BJ (cell line): Measurements from ENCODE around the gene FSIP2. TPM values are rescaled to one million over a fixed set of nuclear protein-coding genes. Genes with fewer than 3 reads are reported as not detected.

ENCODE experiments used
- CTCF ChIA-PET: fragments of 350-600 bp; formaldehyde crosslinking; extraction: SDS; loops from one replicate; lab custom pipeline; 2021; ENCODE audit warnings: antibody characterized with exemption, inconsistent platforms; lab: Yijun Ruan, JAX
- POLR2A ChIA-PET: fragments of 300-600 bp; sonication (Branson Sonifier 250); formaldehyde crosslinking; extraction: SDS; loops from one replicate; lab custom pipeline; 2021; ENCODE audit warnings: antibody characterized with exemption; lab: Charles Lee
- DNase-seq: peaks from one replicate; pipeline ENCODE4 v3.0.0-alpha.2; 2011; ENCODE audit warnings: low read depth
- H3K27me3 ChIP-seq: 2 replicates; pipeline ENCODE4 v1.6.0; 2011; ENCODE audit warnings: low read length; ENCODE audit not compliant: control insufficient read depth, insufficient read depth
- H3K36me3 ChIP-seq: 2 replicates; pipeline ENCODE4 v1.5.1; 2011; ENCODE audit warnings: low read length; ENCODE audit not compliant: control insufficient read depth, insufficient read depth
- H3K4me3 ChIP-seq: 2 replicates; pipeline ENCODE4 v1.5.1; 2011; ENCODE audit warnings: low read depth, mild to moderate bottlenecking, control low read depth, low read length
- CTCF ChIP-seq: IDR thresholded peaks from 2 replicates; pipeline ENCODE4 v1.5.1; 2011; ENCODE audit warnings: low read depth, mild to moderate bottlenecking, control low read depth, inconsistent platforms, low read length, moderate library complexity; ENCODE audit not compliant: insufficient read depth
- polyA plus RNA-seq: library from polyadenylated mRNA; depleted of rRNA; stranded (reverse); fragments of >200 nt; gene quantifications from 2 replicates; pipeline ENCODE4 v1.2.3, GENCODE V29; 2011

Gene FSIP2
- polyA plus RNA-seq, 1 experiment, result 0.17 TPM

- H3K4me3 ChIP-seq, result no peak overlapping the region
- ChIA-PET CTCF (no interaction called here), POLR2A (no interaction called here)
- H3K27me3 ChIP-seq, result no peaks in the 10 kb centered on the region
- TF ChIP-seq CTCF, result no peak
- no peaks in the 10 kb centered on the region for H3K36me3 ChIP-seq
- DNase-seq, result no peak
Measured at GRCh38 chr2:185825557-185825956, 87.0 kb downstream of the FSIP2 start.

GRCh38 chr2:185828326-185828725 lies 89.7 kb downstream of the FSIP2 start:
- Histone ChIP-seq H3K27me3 (no peaks in the 10 kb centered on the region), H3K36me3 (no peaks in the 10 kb centered on the region), H3K4me3 (no peak overlapping the region)
- CTCF ChIA-PET, result no interaction called here
- TF ChIP-seq CTCF, result no peak
- POLR2A ChIA-PET, result no interaction called here
- no peak for DNase-seq

GRCh38 chr2:185833864-185834263 lies 95.3 kb downstream of the FSIP2 start:
- ChIA-PET CTCF (no interaction called here), POLR2A (no interaction called here)
- Histone ChIP-seq H3K4me3 (no peak overlapping the region), H3K27me3 (no peaks in the 10 kb centered on the region), H3K36me3 (no peaks in the 10 kb centered on the region)
- TF ChIP-seq CTCF, result no peak
- no peak for DNase-seq

- ChIA-PET POLR2A (no interaction called here), CTCF (no interaction called here)
- Histone ChIP-seq H3K4me3 (no peak overlapping the region), H3K36me3 (no peaks in the 10 kb centered on the region), H3K27me3 (no peaks in the 10 kb centered on the region)
- TF ChIP-seq CTCF, result no peak
- DNase-seq, result no peak
Measured at GRCh38 chr2:185835974-185836373, 97.4 kb downstream of the FSIP2 start.

- POLR2A ChIA-PET, result no interaction called here
- no peak for DNase-seq
- no peaks in the 10 kb centered on the region for H3K27me3 ChIP-seq
- no peak overlapping the region for H3K4me3 ChIP-seq
- H3K36me3 ChIP-seq, result no peaks in the 10 kb centered on the region
- TF ChIP-seq CTCF, result no peak
- CTCF ChIA-PET, result no interaction called here
Measured at GRCh38 chr2:185854885-185855284, 116.3 kb downstream of the FSIP2 start.
